AG04450 (cell line): ENCODE results near the gene ACOT7. TPM values are rescaled to one million over a fixed set of nuclear protein-coding genes. Genes with fewer than 3 reads are reported as not detected.

Experiments used
- CTCF ChIA-PET: fragments of 300-600, 350-600 bp; formaldehyde crosslinking; extraction: SDS; loops from one replicate; lab custom pipeline; 2022; ENCODE audit warnings: antibody characterized with exemption, inconsistent platforms; lab: Charles Lee
- POLR2A ChIA-PET: fragments of 350-600 bp; formaldehyde crosslinking; extraction: SDS; loops from one replicate; lab custom pipeline; 2021; ENCODE audit warnings: antibody characterized with exemption, inconsistent platforms; lab: Yijun Ruan, JAX
- DNase-seq: peaks from one replicate; pipeline ENCODE4 v3.0.0-alpha.2; 2011; ENCODE audit warnings: low read depth, low spot score
- H3K27ac ChIP-seq: one replicate; pipeline ENCODE4 v1.5.1; 2012; ENCODE audit warnings: low read depth, low read length, control low read depth
- H3K27me3 ChIP-seq: one replicate; pipeline ENCODE4 v1.6.0; 2012; ENCODE audit warnings: low read length; ENCODE audit not compliant: control insufficient read depth, insufficient read depth
- H3K4me3 ChIP-seq: 2 replicates; pipeline ENCODE4 v1.5.1; 2011; ENCODE audit warnings: mild to moderate bottlenecking, low read depth, low read length, control low read depth
- H3K9me3 ChIP-seq: 2 replicates; pipeline ENCODE4 v1.5.1; 2012; ENCODE audit warnings: low read length; ENCODE audit not compliant: control insufficient read depth, insufficient read depth
- polyA plus RNA-seq: library from polyadenylated mRNA; depleted of rRNA; stranded (reverse); fragments of >200 nt; gene quantifications from 2 replicates; pipeline ENCODE4 v1.2.3, GENCODE V29; 2011
- TF ChIP-seq, protein P1 (sequence below): IDR thresholded peaks from 2 replicates; pipeline ENCODE4 v1.5.1; 2011; ENCODE audit warnings: low read depth, low read length, control low read depth, inconsistent platforms

The ACOT7 gene
- polyA plus RNA-seq, 1 experiment = 80.1 TPM

- no peak overlapping the region for H3K27ac ChIP-seq
- ChIA-PET CTCF (no interaction called here), POLR2A (interaction anchor here (0.6 kb wide), 1 partner anchor 75 kb away, joined by 3 read pairs; no protein-coding TSS in a partner anchor)
- no peak overlapping the region for H3K4me3 ChIP-seq
- no peaks in the 10 kb centered on the region; the same call in 1 of the 2 replicates for H3K9me3 ChIP-seq
- TF ChIP-seq, protein P1, sequence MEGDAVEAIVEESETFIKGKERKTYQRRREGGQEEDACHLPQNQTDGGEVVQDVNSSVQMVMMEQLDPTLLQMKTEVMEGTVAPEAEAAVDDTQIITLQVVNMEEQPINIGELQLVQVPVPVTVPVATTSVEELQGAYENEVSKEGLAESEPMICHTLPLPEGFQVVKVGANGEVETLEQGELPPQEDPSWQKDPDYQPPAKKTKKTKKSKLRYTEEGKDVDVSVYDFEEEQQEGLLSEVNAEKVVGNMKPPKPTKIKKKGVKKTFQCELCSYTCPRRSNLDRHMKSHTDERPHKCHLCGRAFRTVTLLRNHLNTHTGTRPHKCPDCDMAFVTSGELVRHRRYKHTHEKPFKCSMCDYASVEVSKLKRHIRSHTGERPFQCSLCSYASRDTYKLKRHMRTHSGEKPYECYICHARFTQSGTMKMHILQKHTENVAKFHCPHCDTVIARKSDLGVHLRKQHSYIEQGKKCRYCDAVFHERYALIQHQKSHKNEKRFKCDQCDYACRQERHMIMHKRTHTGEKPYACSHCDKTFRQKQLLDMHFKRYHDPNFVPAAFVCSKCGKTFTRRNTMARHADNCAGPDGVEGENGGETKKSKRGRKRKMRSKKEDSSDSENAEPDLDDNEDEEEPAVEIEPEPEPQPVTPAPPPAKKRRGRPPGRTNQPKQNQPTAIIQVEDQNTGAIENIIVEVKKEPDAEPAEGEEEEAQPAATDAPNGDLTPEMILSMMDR = no peak
- DNase-seq = no peak
- H3K27me3 ChIP-seq = no peaks in the 10 kb centered on the region
Observed at GRCh38 chr1:6355621-6356020, 37.9 kb downstream of the ACOT7 start.

GRCh38 chr1:6354659-6355317, 38.8 kb downstream of the ACOT7 start:
- H3K27ac ChIP-seq = no peak overlapping the region
- POLR2A ChIA-PET = no interaction called here

DNA sequence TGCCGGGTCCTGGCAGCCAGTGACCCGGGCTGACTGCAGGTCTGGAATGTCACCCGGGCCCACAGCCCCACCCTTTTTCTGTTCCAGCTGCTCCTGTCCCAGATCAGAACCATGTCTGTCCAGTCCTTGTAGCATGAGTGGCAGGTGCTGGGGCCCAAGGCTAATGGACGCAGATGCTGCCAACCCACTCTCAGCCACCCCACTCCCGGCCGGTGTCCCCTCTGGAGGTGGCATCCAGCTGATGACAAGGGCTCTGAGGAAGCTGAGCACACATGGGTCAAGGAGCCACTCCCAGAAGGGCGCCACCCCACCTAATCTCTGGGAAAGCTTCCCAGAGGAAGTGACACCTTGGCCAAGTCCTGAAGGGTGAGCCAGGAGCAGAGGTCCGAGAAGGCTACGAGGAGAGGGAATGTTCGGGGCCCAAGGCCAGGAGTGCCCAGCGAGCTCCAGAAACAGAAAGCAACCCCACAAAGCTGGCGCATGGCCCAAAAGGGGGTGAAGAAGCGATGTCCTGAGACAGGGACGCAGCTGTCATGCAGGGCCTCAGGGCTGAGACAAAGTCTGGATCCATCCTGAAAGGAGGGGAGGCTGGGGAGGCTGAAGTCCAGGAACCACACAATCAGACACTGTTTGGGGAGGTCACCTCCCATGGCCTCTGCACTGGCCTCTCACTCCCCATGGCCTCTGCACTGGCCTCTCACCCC, 39.5 kb downstream of the ACOT7 start:
- ChIA-PET POLR2A (interaction anchor here (0.6 kb wide), 1 partner anchor 58 kb away, joined by 6 read pairs; no protein-coding TSS in a partner anchor), CTCF (interaction anchor here (0.5 to 1.5 kb wide), 4 partner anchors 21 to 109 kb away, joined by 3 to 8 read pairs (median 3); no protein-coding TSS in a partner anchor)
- TF ChIP-seq, protein P1 = no peak
- no peaks in the 10 kb centered on the region for H3K27me3 ChIP-seq
- no peaks in the 10 kb centered on the region; the same call in 1 of the 2 replicates for H3K9me3 ChIP-seq
- DNase-seq = no peak
- H3K4me3 ChIP-seq = no peak overlapping the region
- H3K27ac ChIP-seq = no peak overlapping the region

More at GRCh38 chr1:6354659-6355317, 38.8 kb downstream of the ACOT7 start:
- CTCF ChIA-PET = interaction anchor here (1.5 kb wide), 1 partner anchor 108 kb away, joined by 8 read pairs; no protein-coding TSS in a partner anchor
- no peaks in the 10 kb centered on the region for H3K27me3 ChIP-seq
- H3K9me3 ChIP-seq = no peaks in the 10 kb centered on the region; the same call in 1 of the 2 replicates
- no peak for DNase-seq
- no peak overlapping the region for H3K4me3 ChIP-seq
- TF ChIP-seq, protein P1 = no peak

GRCh38 chr1:6353619-6353954, 40.0 kb downstream of the ACOT7 start:
- DNase-seq = no peak
- ChIA-PET CTCF (interaction anchor here (0.5 to 1.5 kb wide), 4 partner anchors 21 to 109 kb away, joined by 3 to 8 read pairs (median 3); no protein-coding TSS in a partner anchor), POLR2A (interaction anchor here (0.6 kb wide), 1 partner anchor 59 kb away, joined by 6 read pairs; no protein-coding TSS in a partner anchor)
- no peak overlapping the region for H3K27ac ChIP-seq
- no peak overlapping the region for H3K4me3 ChIP-seq
- TF ChIP-seq, protein P1 = no peak
- no peaks in the 10 kb centered on the region for H3K27me3 ChIP-seq
- H3K9me3 ChIP-seq = no peaks in the 10 kb centered on the region; the same call in 1 of the 2 replicates
